22Rv1 (cell line): Measurements from ENCODE around the gene REPS2.

Experiments used
- ZFX ChIP-seq: fragments of 450-650 bp; IDR thresholded peaks from 2 replicates; pipeline ENCODE4 v1.6.1; 2017; ENCODE audit warnings: antibody characterized with exemption, borderline replicate concordance
- TF ChIP-seq, protein P1 (sequence below): fragments of 450-650 bp; IDR thresholded peaks from 2 replicates; pipeline ENCODE4 v1.5.1; 2017; ENCODE audit warnings: mild to moderate bottlenecking

- TF ChIP-seq, protein P1, sequence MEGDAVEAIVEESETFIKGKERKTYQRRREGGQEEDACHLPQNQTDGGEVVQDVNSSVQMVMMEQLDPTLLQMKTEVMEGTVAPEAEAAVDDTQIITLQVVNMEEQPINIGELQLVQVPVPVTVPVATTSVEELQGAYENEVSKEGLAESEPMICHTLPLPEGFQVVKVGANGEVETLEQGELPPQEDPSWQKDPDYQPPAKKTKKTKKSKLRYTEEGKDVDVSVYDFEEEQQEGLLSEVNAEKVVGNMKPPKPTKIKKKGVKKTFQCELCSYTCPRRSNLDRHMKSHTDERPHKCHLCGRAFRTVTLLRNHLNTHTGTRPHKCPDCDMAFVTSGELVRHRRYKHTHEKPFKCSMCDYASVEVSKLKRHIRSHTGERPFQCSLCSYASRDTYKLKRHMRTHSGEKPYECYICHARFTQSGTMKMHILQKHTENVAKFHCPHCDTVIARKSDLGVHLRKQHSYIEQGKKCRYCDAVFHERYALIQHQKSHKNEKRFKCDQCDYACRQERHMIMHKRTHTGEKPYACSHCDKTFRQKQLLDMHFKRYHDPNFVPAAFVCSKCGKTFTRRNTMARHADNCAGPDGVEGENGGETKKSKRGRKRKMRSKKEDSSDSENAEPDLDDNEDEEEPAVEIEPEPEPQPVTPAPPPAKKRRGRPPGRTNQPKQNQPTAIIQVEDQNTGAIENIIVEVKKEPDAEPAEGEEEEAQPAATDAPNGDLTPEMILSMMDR = no peak
- TF ChIP-seq ZFX = no peak
Measured at GRCh38 chrX:16983051-16983450, 36.6 kb downstream of the REPS2 start.
